Heart left ventricle (tissue), 16 donors: ENCODE measurements around the gene SNCAIP. TPM values are rescaled to one million over a fixed set of nuclear protein-coding genes. Genes with fewer than 3 reads are reported as not detected.

Source experiments
- ATAC-seq, 4 donors: fragments of 200-7000 bp; cut with Tn5 transposase; one replicate each; pipeline ENCODE4 v1.9.1; 2020 to 2022; ENCODE audit warnings: moderate library complexity in 4 of 4, mild to moderate bottlenecking in 3 of 4, moderate number of reproducible peaks in 1 of 4
- DNase-seq, 5 donors: peaks; one replicate each; pipeline ENCODE4 v3.0.0-alpha.2; 2020
- H3K27ac ChIP-seq, 12 donors: fragments of 200-600 bp; sonication (generic) in 4 of 12; one replicate each; pipeline versions ENCODE4 v1.5.0 to v1.8.0; 2016 to 2022; ENCODE audit warnings: mild to moderate bottlenecking in 2 of 12
- H3K27me3 ChIP-seq, 9 donors: fragments of 200-600 bp; sonication (generic) in 2 of 9; one replicate each; pipeline versions ENCODE4 v1.5.1 to v1.8.0; 2016 to 2022; ENCODE audit warnings: mild to moderate bottlenecking in 3 of 9
- H3K36me3 ChIP-seq, 9 donors: fragments of 200-600 bp; sonication (generic) in 2 of 9; one replicate each; pipeline versions ENCODE4 v1.5.0 to v1.8.0; 2018 to 2022; ENCODE audit warnings: mild to moderate bottlenecking in 2 of 9
- H3K4me1 ChIP-seq, 12 donors: fragments of 200-600 bp; sonication (generic) in 4 of 12; one replicate each; pipeline versions ENCODE4 v1.5.0 to v1.8.0; 2016 to 2022; ENCODE audit warnings: mild to moderate bottlenecking in 3 of 12
- H3K4me3 ChIP-seq, 12 donors: fragments of 200-600 bp; sonication (generic) in 4 of 12; one replicate each; pipeline versions ENCODE4 v1.5.0 to v1.8.0; 2017 to 2022; ENCODE audit warnings: mild to moderate bottlenecking in 9 of 12, moderate library complexity in 4 of 12
- H3K9me3 ChIP-seq, 12 donors: fragments of 200-600 bp; sonication (generic) in 4 of 12; one replicate each; pipeline versions ENCODE4 v1.5.0 to v1.8.0; 2016 to 2022; ENCODE audit warnings: mild to moderate bottlenecking in 1 of 12
- CTCF ChIP-seq, 12 donors: fragments of 200-600 bp; sonication (generic) in 4 of 12; IDR thresholded peaks; one replicate each; pipeline versions ENCODE4 v1.5.0 to v1.8.0; 2018 to 2022; ENCODE audit warnings: antibody characterized with exemption in 12 of 12, mild to moderate bottlenecking in 5 of 12
- POLR2A ChIP-seq, 2 donors: fragments of 450-650 bp; IDR thresholded peaks; one replicate each; pipeline ENCODE4 v1.6.1; 2017; ENCODE audit warnings: antibody characterized with exemption in 2 of 2, mild to moderate bottlenecking in 2 of 2, moderate library complexity in 2 of 2
- WGBS, 4 donors: extraction: QIAGEN DNeasy Blood & Tissue Kit in 2 of 4; methylation state at CpG; one replicate each; pipeline versions ENCODE4 v1.1.5 to v1.1.7; 2013 to 2018; 5-methylcytosine and 5-hydroxymethylcytosine counted together
- intact Hi-C, 10 donors: fragments of 100-400 bp; cut with DNase I; formaldehyde crosslinking; loops; one replicate each; pipeline versions ENCODE4 v1.11.1 to v1.14.2; 2022
- polyA plus RNA-seq, 2 donors: library from polyadenylated mRNA; stranded (reverse); fragments of 200-250 nt; gene quantifications; one replicate each; pipeline ENCODE4 v1.2.3, GENCODE V29; 2013
- total RNA-seq, 9 donors: library from RNA; depleted of rRNA in 2 of 9; stranded (reverse); fragments of >200 nt in 2 of 9; fragmentation: NEBNext Ultra II Directional in 3 of 9; extraction: Animal tissue kit (Norgen Biotek cat#: 25700) in 3 of 9; gene quantifications; one replicate each; pipeline versions ENCODE4 v1.1.0 to v1.2.4, GENCODE V29; 2016 to 2023
- donor health status: ischemic (EF 13 %, LVEDD 7.1; RV severe dilation, severe dysfunction).
- donor health status: healthy with polysubstance abuse.
- donor health status: DM: no; HTN: yes; CAD: no.
- donor health status: DM: no; HTN: no; CAD: no.
- donor health status: ischemic (EF 25% LVEDD 6.9; RV normal size, moderate dysfunction).
- donor health status: ischemic (EF 25% LVEDD 5.7; RV mildly dilated, moderate dysfunction).
- donor health status: healthy.
- donor health status: DM: yes; HTN: yes; CAD: no.
- donor health status: ischemic (EF 35%, LVEDD 5.7; RV mildly dilated, moderate dysfunction).
- donor health status: nonischemic (EF 11% LVEDD 7.7; RV severe dilation, severe dysfunction).
- donor health status: DM: yes; HTN: yes; CAD: no.
- donor health status: PGD.
- donor health status: ischemic (EF 29% LVEDD 5.4; RV normal size, mild dysfunction).
- donor health status: nonischemic (EF 23%, LVEDD 6.1; RV moderate dilation, normal function).

Gene SNCAIP
- total and polyA plus RNA-seq, 11 donors: 0.54 to 7.5 (median 0.94) TPM

- Histone ChIP-seq H3K4me3 (no peak overlapping the region), H3K4me1 (peaks cover 0 to 3% (median 0%) of the 10 kb centered on the region in 12 donors), H3K27ac (no peak overlapping the region), H3K9me3 (no peaks in the 10 kb centered on the region), H3K27me3 (no peaks in the 10 kb centered on the region), H3K36me3 (no peaks in the 10 kb centered on the region)
- TF ChIP-seq POLR2A (IDR thresholded peaks at IDR 0.05) (no peak), CTCF (IDR thresholded peaks at IDR 0.05) (no peak)
- intact Hi-C loops: loop anchor here in 1 of 10 donors (10.0 kb wide), 1 partner anchor 77 kb away; no protein-coding TSS in a partner anchor
- ATAC-seq: no peak
- 72 to 78% (median 77%) methylated on average over 4 of the region's 4 CpGs for WGBS, 4 donors
- DNase-seq: no peak
These were observed 90.1 kb downstream of the SNCAIP start for GRCh38 chr5:122401976-122402725.

GRCh38 chr5:122402955-122403685 is 91.1 kb downstream of the SNCAIP start:
- DNase-seq (no peak), ATAC-seq (no peak)
- Histone ChIP-seq H3K4me1 (peaks cover 0 to 3% (median 0%) of the 10 kb centered on the region in 12 donors), H3K27ac (no peak overlapping the region), H3K9me3 (no peaks in the 10 kb centered on the region), H3K4me3 (no peak overlapping the region), H3K27me3 (no peaks in the 10 kb centered on the region), H3K36me3 (no peaks in the 10 kb centered on the region)
- intact Hi-C loops: loop anchor here in 1 of 10 donors (10.0 kb wide), 1 partner anchor 78 kb away; no protein-coding TSS in a partner anchor
- WGBS, 4 donors: 89 to 96% (median 91%) methylated on average over 6 of the region's 6 CpGs
- TF ChIP-seq POLR2A (IDR thresholded peaks at IDR 0.05) (no peak), CTCF (IDR thresholded peaks at IDR 0.05) (no peak)

GRCh38 chr5:122404018-122404417 is 92.0 kb downstream of the SNCAIP start:
- TF ChIP-seq CTCF (IDR thresholded peaks at IDR 0.05) (no peak), POLR2A (IDR thresholded peaks at IDR 0.05) (no peak)
- no peak overlapping the region for H3K4me3 ChIP-seq
- H3K27me3 ChIP-seq: no peaks in the 10 kb centered on the region
- intact Hi-C loops: loop anchor here in 2 of 10 donors (2.0 to 10.0 kb wide), 2 partner anchors 13 to 79 kb away; no protein-coding TSS in a partner anchor
- H3K36me3 ChIP-seq: no peaks in the 10 kb centered on the region
- peaks cover 0 to 3% (median 0%) of the 10 kb centered on the region in 12 donors for H3K4me1 ChIP-seq
- 91 to 96% (median 94%) methylated on average over 5 of the region's 5 CpGs for WGBS, 4 donors
- H3K9me3 ChIP-seq: no peaks in the 10 kb centered on the region
- H3K27ac ChIP-seq: no peak overlapping the region
- no peak for DNase-seq
- ATAC-seq: no peak
